Activated CD4-positive, alpha-beta T cell treated with anti-CD3 and anti-CD28 coated beads, Interleukin-2, Interleukin-4, amounts not matched to agents 100 ng/mL and 50 ng/mL, durations not matched to agents 16 hours and 8 hours (primary cell): ENCODE results near the gene RP9.

Experiments used
- DNase-seq: peaks from one replicate; pipeline ENCODE4 v3.0.0-alpha.2; 2020; ENCODE audit warnings: low spot score

Gene RP9

DNA sequence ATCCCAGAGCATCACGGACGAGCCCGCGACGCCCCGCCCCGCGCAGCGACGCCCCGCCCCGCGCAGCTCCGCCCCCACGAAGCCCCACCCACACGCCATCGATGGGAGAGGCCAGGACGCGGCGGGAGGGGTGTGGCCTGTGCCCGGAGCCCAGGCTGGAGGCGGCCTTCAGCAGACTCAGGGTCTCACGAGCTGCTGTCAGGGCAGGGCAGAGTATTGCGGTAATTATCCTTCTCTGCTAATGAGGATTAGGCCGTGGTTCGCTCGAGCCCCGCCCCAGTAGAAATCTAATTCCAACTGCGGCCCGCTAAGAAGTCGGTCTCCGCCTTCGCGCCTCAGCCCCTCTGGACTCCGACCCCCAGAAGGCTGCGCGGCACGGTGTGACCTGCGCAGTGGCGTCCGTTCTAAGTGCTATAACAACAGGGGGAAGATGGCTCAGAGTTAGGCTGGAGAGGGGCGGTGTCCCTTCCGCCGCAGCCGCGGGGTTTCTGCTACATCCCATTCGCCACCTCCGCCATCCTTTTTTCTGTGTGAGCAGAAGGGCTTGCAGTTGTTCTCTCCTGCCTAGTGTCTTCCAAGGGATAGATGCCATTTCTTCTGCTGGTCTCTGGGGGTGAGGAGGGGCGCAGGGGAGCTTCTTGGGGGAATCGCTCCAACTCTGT lies 46.3 kb downstream of the RP9 start:
- peak; percentile 92 for DNase-seq

DNA sequence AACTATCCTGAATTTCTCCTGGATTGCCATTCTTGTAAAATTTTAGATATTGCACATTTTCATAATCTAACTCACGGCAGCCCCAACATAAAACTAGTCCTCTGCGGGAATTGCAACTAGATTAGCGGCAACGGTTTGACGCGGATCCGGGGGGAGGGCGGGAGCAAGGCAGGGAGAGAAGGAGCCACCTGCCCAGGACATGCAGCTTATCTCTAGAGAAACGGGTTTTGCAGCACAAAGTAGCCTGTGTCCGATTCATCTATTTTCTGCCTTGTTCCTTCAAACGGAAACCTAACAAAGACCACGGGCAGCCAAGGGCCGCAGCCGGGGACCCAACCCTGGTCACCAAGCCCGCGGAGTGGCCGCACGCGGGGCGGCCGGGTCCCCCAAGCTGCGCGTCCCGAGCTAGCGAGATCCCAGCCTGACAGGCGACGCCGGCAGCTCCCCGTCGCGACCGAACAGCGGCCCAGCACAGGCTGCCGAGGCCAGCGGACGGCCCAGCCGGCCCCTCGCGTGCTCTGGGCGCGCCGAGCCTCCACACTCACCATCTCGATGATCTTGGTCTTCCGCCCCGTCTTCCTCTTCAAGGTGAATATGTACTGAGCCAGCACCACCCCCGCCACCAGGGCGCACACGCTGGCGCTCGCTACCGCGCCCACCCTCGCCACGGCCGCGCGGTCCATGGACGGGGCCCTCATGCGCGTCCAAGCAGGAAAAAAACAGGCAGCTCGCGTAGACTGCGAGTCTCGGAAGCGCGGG lies 47.0 kb downstream of the RP9 start, which contains the start of gene NT5C3A:
TSS of gene NT5C3A (minus strand) at position 754 of the 759 bp plus-strand sequence. CDS start at position 683, 71 bp downstream.
- DNase-seq, result peak; percentile 25

DNA sequence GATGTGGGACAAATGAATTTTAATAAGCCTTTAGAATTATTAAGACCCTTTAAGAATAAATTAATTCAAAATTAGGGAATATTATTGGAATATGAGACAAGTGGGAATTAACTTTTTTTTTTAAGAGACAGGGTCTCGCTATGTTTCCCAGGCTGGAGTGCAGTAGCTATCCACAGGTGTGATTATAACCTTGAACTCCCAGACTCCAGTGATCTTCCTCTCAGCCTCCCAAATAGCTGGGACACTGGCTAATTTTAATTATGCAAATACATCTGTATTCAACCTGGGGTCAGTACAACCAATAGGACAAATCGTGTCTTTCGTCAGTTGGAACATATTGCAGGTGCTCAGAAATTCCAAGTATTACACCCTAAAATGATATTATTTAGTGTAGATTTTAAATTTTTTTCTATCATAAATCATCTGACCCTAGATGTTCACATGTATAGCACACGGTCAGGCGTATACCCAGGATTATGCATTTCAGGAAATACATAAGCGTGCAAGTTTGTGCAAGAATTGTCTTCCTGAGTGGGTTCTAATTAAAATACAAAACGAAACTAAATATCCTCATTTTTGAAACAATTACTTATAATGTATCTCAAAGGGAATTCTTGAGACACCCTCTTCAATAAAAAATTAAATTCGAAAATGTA lies 47.8 kb downstream of the RP9 start:
- DNase-seq, result no peak

DNA sequence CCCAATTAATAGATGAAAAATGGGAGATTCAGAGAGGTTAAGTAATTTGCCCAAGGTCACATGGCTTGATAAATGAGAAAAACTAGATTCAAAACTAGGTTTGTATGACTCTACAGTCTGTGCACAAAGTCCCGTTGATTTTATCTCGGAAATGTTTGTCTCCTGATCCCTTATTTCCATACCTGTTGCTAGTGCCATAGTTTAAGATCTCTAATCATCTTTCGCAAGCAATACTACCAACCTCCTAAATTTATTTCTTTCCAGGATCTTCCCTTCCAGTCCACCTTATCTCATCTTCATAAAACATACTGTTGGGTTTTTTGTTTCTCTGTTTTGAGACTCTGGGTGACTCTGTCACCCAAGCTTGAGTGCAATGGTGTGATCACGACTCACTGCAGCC lies 49.6 kb downstream of the RP9 start:
- no peak for DNase-seq

DNA sequence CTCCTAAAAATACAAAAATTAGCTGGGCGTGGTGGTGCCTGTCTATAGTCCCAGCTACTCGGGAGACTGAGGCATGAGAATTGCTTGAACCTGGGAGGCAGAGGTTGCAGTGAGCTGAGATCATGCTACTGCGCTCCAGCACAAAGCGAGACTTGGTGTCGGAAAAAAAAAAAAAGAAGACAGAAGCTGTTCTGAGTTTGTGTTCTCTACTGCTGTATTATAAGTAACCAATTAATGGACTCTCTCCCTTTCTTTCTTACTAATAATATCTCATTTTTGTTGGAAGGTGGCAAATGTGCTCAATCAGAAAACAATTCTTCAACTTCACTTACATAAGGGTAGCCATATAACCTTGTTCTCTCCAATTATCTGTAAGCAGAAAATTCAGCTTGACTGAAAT lies 54.0 kb downstream of the RP9 start:
- no peak for DNase-seq

DNA sequence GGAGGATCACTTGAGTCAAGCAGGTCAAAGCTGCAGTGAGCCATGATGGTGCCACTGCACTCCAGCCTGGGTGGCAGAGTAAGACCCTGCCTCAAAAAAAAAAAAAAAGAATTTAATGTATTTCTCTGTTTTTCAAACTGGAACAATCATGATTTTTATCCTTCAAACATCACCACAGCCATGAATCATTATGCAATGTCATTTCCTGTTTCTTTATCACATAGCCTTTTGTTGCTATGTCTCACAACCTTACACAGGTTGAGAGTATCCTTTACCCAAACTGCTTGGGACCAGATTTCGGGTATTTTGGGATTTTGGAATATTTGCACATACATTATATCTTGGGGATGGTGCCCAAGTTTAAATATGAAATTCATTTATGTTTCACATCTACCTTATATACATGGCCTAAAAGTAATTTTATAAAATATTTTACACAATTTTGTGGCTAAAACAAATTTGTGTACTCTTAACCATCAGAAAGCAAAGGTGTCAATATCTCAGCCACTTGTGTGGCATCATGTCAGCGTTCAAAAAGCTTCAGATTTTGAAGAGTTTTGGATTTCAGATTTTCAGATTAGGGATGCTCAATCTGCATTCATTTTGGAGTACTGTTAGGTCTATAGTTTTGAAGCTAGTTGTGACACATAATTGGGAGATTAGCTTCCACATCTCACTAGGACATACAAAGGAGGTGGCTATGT lies 54.8 kb downstream of the RP9 start:
- DNase-seq, result peak; percentile 31

DNA sequence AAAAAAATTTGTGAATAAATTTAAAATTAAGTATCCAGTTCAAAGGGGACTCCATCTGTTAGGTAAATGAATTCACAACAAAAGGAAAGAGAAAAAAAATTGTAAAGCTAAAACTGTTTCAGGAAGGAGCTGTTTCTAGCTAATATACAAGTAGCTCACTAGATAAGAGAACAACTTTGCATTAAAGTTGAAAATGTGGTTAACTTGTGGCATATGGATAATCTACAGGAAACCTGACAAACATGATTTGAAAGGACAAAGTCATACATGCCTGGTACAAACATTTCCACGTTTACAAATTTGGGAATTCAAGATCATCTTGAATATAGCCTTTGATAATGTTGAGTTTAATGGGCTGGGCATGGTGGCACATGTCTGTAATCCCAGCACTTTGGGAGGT lies 55.5 kb downstream of the RP9 start:
- no peak for DNase-seq

DNA sequence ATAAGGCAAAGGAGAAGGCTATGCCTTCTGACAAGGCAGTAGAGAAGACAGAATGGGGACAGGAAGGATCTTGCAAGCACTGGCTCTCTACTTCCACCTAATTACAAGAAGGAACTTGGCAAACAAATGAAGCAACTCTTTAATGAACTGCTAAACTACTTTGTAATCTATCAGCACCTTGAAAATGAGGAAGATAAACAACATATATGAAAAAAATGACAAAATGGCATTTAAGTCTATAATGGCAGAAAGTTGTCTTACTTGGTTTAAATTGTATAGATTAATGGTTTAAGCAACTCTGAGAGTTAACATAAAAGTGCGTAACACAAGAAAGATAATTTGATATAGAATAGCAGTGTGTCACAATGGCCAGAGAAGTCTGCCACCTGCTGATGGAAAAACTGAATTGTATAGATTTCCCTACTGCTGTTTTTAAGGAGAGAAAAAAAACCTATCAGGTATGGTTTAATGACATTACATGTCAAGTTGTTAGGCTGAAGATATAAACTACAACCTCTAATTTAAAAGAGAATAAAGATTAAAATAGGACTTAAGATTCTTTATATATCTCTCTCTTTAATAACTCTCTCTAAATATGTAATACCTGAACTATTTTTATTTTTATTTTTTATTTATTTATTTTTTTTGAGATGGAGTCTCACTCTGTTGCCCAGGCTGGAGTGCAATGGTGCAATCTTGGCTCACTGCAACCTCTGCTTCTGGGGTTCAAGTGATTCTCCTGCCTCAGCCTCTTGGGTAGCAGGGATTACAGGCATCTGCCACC lies 58.5 kb downstream of the RP9 start:
- peak; percentile 31 for DNase-seq

DNA sequence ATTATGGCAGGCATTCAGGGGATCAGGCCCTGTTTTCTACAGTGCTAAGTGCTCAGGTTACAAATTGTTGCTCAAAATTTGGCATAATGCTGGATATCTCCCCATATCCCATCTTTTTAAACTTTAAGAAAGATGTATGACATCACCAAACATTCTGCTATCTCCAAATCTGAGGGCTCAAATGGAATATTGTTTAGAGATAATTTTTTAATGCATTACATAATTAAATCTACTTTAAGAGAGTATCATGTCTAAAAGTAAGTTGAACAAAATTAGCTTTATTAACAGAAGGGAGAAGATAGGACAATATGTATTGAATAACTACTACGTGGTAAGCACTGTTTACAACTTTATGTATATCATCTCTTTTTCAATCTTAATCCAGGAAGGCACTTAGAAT lies 60.5 kb downstream of the RP9 start:
- DNase-seq, result no peak

DNA sequence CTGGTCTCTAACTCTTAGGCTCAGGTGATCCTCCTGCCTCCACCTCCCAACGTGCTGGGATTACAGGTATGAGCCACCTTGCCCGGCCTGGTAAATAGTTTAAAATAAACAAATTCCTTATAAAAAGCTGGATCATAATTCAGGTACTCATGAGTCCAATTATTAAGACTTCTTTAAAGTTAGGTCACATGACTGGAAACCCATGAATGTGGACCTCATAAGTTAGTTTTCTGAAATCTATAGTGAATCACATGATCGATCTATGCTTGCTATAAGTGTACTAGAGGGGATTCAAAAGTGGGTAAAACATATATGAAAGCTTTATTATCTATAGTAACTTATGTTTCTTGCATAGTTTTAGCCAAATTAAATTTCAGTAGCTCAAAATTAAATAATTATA lies 60.9 kb downstream of the RP9 start:
- DNase-seq, result no peak

DNA sequence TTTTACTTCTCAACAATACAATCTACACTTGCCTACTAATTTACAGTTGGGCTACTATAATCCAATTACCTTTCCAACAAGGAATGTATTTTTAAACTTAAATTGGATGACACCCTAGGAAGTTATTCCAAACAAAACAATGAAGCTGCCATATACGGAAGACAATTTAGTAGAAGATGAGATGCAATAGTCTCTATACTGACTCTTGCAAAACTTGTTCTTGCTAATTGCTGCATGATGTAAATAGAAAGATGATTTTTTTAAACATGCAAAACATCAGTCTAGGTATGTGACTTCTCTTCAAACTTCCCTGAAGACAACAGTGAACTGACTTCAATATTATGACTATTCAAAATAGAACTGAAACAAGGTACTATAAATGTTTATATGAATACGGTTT lies 64.2 kb downstream of the RP9 start:
- DNase-seq, result no peak
